Measurements from ENCODE around the gene MLXIP.

- no peak for TF ChIP-seq CHD1 (IDR thresholded peaks at IDR 0.05; ENCODE audit: low read depth, low read length)
- TF ChIP-seq JUND (IDR thresholded peaks at IDR 0.05; ENCODE audit: low read length): no peak
- TF ChIP-seq, protein P1, sequence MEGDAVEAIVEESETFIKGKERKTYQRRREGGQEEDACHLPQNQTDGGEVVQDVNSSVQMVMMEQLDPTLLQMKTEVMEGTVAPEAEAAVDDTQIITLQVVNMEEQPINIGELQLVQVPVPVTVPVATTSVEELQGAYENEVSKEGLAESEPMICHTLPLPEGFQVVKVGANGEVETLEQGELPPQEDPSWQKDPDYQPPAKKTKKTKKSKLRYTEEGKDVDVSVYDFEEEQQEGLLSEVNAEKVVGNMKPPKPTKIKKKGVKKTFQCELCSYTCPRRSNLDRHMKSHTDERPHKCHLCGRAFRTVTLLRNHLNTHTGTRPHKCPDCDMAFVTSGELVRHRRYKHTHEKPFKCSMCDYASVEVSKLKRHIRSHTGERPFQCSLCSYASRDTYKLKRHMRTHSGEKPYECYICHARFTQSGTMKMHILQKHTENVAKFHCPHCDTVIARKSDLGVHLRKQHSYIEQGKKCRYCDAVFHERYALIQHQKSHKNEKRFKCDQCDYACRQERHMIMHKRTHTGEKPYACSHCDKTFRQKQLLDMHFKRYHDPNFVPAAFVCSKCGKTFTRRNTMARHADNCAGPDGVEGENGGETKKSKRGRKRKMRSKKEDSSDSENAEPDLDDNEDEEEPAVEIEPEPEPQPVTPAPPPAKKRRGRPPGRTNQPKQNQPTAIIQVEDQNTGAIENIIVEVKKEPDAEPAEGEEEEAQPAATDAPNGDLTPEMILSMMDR (IDR thresholded peaks at IDR 0.05; ENCODE audit: control extremely low read depth in 1 of 3, insufficient read depth in 1 of 3, low read depth in 1 of 3, low read length in 3 of 3): no peak
- no peak for TF ChIP-seq POLR2A (IDR thresholded peaks at IDR 0.05; ENCODE audit: control extremely low read depth in 1 of 2, low read depth in 2 of 2, low read length in 2 of 2)
- no peak for TF ChIP-seq SIN3A (conservative IDR thresholded peaks at IDR 0.05 in 1 of 2, IDR thresholded peaks at IDR 0.05 in 1 of 2; ENCODE audit: low read depth in 1 of 2, low read length in 2 of 2)
- no peak for TF ChIP-seq POLR2AphosphoS5 (IDR thresholded peaks at IDR 0.05; ENCODE audit: low read depth, low read length)
- TF ChIP-seq RAD21 (IDR thresholded peaks at IDR 0.05 in 1 of 2, conservative IDR thresholded peaks at IDR 0.05 in 1 of 2; ENCODE audit: low read depth in 2 of 2, low read length in 2 of 2): no peak
- no peak for TF ChIP-seq TAF1 (IDR thresholded peaks at IDR 0.05; ENCODE audit: low read depth, low read length)
- no peak for TF ChIP-seq YY1 (IDR thresholded peaks at IDR 0.05; ENCODE audit: low read depth, low read length)
- no peak for TF ChIP-seq ZNF274 (IDR thresholded peaks at IDR 0.05; ENCODE audit: borderline replicate concordance, extremely low read depth, low read length)
- no peak for TF ChIP-seq CEBPB (IDR thresholded peaks at IDR 0.05; ENCODE audit: low read depth, low read length)
Observed at GRCh38 chr12:122138181-122138580, 59.6 kb downstream of the MLXIP start.
